ENCODE data around the gene SLC27A6.

DNA sequence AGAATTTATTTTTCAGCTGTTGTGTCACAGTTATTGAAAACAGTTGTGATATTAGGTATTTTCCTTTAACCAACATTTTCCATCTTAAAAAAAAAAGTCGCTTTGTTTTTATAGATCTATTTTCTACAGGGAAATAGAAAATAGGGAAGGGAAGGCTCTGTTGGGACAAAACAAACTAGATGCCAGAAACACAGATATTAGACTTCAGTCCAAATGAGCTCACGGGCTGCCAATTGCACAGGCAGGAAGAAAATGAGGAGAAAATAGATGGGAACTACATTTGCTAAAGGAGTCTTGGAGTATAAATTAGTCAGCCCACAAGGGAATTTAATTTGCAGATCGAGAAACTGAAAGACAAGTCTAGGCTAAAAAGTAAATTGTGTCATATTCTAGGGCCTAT, 107.8 kb downstream of the SLC27A6 start:
- TF ChIP-seq, protein P1, sequence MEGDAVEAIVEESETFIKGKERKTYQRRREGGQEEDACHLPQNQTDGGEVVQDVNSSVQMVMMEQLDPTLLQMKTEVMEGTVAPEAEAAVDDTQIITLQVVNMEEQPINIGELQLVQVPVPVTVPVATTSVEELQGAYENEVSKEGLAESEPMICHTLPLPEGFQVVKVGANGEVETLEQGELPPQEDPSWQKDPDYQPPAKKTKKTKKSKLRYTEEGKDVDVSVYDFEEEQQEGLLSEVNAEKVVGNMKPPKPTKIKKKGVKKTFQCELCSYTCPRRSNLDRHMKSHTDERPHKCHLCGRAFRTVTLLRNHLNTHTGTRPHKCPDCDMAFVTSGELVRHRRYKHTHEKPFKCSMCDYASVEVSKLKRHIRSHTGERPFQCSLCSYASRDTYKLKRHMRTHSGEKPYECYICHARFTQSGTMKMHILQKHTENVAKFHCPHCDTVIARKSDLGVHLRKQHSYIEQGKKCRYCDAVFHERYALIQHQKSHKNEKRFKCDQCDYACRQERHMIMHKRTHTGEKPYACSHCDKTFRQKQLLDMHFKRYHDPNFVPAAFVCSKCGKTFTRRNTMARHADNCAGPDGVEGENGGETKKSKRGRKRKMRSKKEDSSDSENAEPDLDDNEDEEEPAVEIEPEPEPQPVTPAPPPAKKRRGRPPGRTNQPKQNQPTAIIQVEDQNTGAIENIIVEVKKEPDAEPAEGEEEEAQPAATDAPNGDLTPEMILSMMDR (conservative IDR thresholded peaks at IDR 0.05; ENCODE audit: low read depth, low read length) = no peak
- no peak for TF ChIP-seq EZH2 (IDR thresholded peaks at IDR 0.05; ENCODE audit: borderline replicate concordance, low read depth, low read length, poor library complexity, severe bottlenecking)

All from A673 (cell line).